Measurements from ENCODE around the gene LRBA.
"Not testable (repeated sequence)": the region's sequence is repeated elsewhere in the genome, so short reads cannot be mapped to it uniquely, and the experiment has no call there.

The LRBA gene

DNA sequence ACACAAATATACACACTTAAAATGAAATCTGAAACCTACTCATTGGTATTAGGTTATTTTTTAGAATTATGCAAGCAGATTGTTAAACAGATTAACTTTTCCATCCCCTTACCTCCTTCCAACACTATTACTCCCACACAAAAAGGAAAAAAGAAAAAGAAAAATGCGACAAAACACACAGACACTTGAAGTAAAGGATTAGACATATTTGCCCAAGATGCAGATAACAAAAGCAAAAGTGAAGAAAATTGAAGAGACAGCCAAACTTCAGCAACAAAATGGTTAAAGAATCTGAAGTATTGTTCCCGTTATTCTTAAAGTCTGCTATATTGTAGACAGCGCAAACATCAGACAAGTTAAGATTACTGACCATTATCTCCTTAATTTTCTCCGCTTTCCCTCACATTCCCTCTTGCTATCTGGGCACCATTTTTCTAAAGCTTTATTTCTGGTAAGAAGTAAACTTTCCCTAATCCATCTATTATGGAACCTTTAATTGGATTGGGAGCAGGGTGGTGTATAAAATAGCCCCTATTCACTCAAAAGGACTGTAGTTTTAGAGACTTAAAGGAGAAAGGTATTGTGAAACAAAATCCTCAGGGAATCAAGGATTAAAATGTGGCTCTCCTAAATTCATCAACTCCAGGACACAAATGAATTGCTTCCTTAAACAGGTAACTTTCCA lies 467.8 kb downstream of the LRBA start:
- no peaks in the 10 kb centered on the region for H3K9me3 ChIP-seq (ENCODE audit: control insufficient read depth, insufficient read depth, low read length)
- H3K36me3 ChIP-seq (ENCODE audit: insufficient read depth, low read length): no peaks in the 10 kb centered on the region
- H3K4me1 ChIP-seq (ENCODE audit: insufficient read depth, low read length): no peaks in the 10 kb centered on the region
- H3K9ac ChIP-seq (ENCODE audit: low read depth, low read length): no peak overlapping the region

DNA sequence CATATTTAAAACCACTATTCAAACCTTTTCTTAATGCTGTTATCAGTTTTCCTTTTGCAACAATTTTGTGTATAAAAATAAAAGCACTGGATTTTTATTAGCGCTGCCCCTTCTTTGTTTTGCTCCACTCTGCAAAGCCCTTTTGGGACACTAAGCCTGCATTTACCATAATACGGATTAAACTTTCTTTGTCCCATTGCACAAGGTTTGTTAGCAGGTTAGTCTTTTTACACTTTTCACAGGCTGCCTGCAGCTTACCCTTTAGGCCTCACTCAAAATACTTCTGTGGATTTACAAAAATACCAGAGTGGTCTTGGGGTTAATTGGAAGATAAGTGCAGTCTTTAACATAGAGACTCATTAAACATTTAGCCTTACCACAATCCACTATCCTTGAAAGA lies 468.8 kb downstream of the LRBA start:
- Histone ChIP-seq H3K9me3 (ENCODE audit: control insufficient read depth, insufficient read depth, low read length) (no peaks in the 10 kb centered on the region), H3K4me1 (ENCODE audit: insufficient read depth, low read length) (peaks cover 8% of the 10 kb centered on the region; the same call in 1 of the 2 replicates), H3K9ac (ENCODE audit: low read depth, low read length) (no peak overlapping the region), H3K36me3 (ENCODE audit: insufficient read depth, low read length) (no peaks in the 10 kb centered on the region)

DNA sequence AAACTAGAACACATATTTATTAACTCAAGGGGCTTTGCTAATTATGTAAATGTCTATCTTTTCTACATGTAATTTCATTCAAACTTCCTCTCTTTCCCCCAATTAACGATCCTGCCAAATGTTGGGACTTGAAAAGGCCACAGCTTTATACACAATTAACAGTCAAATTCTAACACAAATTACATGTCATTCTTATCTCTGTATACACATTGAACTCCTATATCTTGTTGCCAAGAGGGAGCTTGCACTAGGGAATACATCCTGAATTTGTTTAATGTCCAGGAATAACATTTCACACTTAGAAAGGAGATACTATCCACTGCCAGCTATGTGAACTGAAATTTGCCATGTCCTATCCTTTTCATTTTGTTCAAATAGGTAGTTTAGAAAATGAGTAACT lies 472.0 kb downstream of the LRBA start:
- H3K4me1 ChIP-seq (ENCODE audit: insufficient read depth, low read length): peaks cover 16% of the 10 kb centered on the region
- H3K9me3 ChIP-seq (ENCODE audit: control insufficient read depth, insufficient read depth, low read length): no peaks in the 10 kb centered on the region
- H3K36me3 ChIP-seq (ENCODE audit: insufficient read depth, low read length): no peaks in the 10 kb centered on the region
- H3K9ac ChIP-seq (ENCODE audit: low read depth, low read length): no peak overlapping the region

DNA sequence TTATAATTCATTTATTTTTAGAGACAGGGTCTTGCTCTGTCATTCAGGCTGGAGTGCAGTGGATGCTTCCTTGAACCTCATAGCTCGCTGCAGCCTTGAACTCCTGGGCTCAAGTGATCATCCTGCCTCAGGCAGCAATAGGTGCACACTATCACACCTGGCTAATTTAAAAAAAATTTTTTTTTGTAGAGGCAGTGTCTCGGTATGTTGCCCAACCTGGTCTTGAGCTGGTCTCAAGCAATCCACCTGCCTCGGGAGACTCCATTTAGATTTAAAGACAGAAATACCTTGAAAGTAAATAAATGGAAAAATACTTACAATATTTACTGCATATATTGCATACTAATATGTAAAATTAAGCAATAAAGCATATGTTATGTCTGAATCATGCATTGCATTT lies 473.4 kb downstream of the LRBA start:
- peaks cover 16% of the 10 kb centered on the region for H3K4me1 ChIP-seq (ENCODE audit: insufficient read depth, low read length)
- H3K9ac ChIP-seq (ENCODE audit: low read depth, low read length): no peak overlapping the region
- no peaks in the 10 kb centered on the region for H3K36me3 ChIP-seq (ENCODE audit: insufficient read depth, low read length)
- no peaks in the 10 kb centered on the region for H3K9me3 ChIP-seq (ENCODE audit: control insufficient read depth, insufficient read depth, low read length)

DNA sequence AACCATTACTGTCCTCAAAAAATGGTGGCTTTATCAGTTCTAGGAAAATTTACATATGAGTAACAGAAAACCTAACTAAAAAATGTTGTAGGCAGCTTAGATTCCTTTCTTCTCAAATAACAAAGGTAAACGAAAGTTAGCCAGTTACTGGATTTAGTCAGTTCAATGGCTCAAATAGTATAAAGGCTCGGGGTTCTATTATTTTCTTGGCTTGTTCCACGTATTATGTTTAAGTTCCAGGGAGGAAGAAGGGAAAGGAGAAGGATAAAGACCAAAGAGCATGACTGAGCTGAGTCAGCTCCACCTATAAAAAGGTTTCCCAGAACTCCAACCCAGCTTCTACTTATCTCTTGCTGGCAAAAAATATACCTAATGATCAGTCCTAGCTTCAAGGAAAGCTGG lies 474.1 kb downstream of the LRBA start:
- no peaks in the 10 kb centered on the region for H3K36me3 ChIP-seq (ENCODE audit: insufficient read depth, low read length)
- peaks cover 16% of the 10 kb centered on the region for H3K4me1 ChIP-seq (ENCODE audit: insufficient read depth, low read length)
- H3K9me3 ChIP-seq (ENCODE audit: control insufficient read depth, insufficient read depth, low read length): no peaks in the 10 kb centered on the region
- H3K9ac ChIP-seq (ENCODE audit: low read depth, low read length): no peak overlapping the region

DNA sequence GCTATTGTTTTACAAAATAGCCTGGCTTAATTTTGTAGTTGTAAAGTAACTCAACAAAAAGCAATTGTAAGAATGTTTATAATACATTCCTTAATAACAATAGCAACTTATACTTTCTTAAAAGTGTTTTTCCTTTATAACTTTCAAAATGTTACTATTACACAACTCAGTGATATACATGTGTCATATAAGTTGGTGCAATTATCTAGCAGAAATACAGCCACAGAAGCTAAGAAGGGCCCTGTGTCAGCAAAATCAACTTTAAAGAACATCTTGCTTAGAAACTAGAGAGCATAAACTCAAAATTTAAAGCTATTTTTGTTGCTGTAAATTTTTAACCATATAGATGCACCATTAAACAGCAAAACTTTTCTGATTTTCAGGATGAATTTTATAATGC lies 474.5 kb downstream of the LRBA start:
- Histone ChIP-seq H3K36me3 (ENCODE audit: insufficient read depth, low read length) (no peaks in the 10 kb centered on the region), H3K4me1 (ENCODE audit: insufficient read depth, low read length) (peaks cover 16% of the 10 kb centered on the region), H3K9ac (ENCODE audit: low read depth, low read length) (no peak overlapping the region), H3K9me3 (ENCODE audit: control insufficient read depth, insufficient read depth, low read length) (no peaks in the 10 kb centered on the region)

DNA sequence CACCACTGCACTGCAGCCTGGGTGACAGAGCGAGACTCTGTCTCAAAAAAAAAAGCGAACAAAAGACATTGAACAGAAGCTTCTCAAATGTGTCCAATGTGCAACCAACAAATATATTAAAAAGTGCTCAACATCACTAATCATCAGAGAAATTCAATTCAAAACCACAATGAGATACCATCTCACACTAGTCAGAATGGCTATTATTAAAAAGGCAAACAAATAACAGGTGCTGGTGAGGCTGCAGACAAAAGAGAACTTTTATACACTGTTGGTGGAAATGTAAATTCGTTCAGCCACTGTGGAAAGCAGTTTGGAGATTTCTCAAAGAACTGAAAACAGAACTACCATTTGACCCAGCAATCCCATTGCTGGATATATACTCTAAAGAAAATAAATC lies 477.2 kb downstream of the LRBA start:
- peaks cover 16% of the 10 kb centered on the region for H3K4me1 ChIP-seq (ENCODE audit: insufficient read depth, low read length)
- H3K9ac ChIP-seq (ENCODE audit: low read depth, low read length); H3K9me3 ChIP-seq (ENCODE audit: control insufficient read depth, insufficient read depth, low read length); H3K36me3 ChIP-seq (ENCODE audit: insufficient read depth, low read length): not testable (repeated sequence)

DNA sequence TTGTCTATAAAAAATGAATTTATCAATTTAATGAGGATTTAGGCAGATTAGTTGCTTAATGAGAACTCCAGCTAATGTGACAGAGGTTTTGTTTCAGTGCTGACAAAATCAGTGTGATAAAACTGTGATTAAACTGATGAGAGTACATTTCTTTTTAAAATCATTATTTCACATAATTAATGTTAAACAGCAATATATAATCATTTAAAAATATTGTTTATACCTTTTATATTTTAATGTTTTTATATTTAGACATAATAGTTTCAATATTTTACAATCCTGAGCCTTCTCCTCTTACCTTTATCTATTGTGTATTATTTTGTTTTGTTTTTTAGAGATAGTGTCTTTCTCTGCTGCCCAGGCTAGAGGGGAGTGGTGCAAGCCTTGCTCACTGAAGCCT lies 480.3 kb downstream of the LRBA start:
- Histone ChIP-seq H3K9me3 (ENCODE audit: control insufficient read depth, insufficient read depth, low read length) (no peaks in the 10 kb centered on the region), H3K4me1 (ENCODE audit: insufficient read depth, low read length) (no peaks in the 10 kb centered on the region; the same call in 1 of the 2 replicates), H3K9ac (ENCODE audit: low read depth, low read length) (no peak overlapping the region), H3K36me3 (ENCODE audit: insufficient read depth, low read length) (no peaks in the 10 kb centered on the region)

DNA sequence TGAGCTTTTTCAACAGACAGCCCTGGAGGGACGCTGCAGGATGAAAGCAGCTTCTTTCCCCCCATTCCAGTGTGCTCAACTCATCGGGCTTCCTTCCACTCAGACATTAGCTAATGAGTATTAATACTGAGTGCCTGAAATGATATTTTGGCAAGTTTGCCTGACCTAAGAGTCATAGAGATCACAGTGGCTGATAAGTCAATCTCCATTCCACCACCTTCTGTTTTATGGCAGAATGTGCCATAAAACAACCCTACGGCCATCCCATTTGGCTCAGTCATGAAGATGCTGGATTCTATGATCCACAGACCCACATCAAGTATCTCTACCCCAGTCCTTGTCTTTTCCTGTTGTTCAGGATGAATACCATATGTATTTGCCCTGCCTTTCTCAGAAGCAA lies 481.4 kb downstream of the LRBA start:
- H3K36me3 ChIP-seq (ENCODE audit: insufficient read depth, low read length): no peaks in the 10 kb centered on the region
- no peaks in the 10 kb centered on the region for H3K9me3 ChIP-seq (ENCODE audit: control insufficient read depth, insufficient read depth, low read length)
- H3K9ac ChIP-seq (ENCODE audit: low read depth, low read length): no peak overlapping the region
- H3K4me1 ChIP-seq (ENCODE audit: insufficient read depth, low read length): no peaks in the 10 kb centered on the region

DNA sequence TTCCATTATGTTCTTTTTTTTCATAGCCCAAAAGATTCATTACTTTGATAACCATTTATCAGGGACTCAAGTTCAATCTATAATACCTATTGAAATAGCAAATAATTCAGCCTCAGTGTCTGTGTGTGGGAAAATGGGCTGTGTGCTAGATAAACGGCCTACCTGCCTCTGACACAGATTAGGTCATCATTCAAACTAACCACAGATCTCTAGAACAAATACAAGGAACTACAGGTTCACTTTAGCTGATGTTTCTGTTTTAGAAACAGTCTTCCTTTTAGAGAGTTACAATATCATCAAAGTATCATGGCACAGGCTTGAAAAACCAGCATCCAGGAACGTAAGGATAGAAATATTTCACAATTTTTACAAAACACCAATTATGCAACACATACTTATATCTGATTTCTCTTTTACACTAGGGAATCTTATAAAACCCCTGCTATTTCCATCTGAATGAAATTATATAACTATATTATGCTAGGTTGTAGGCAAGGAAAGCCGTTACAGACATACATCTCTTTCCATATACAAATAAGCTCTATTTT lies 489.7 kb downstream of the LRBA start:
- Histone ChIP-seq H3K9me3 (ENCODE audit: control insufficient read depth, insufficient read depth, low read length) (no peaks in the 10 kb centered on the region), H3K36me3 (ENCODE audit: insufficient read depth, low read length) (no peaks in the 10 kb centered on the region), H3K4me1 (ENCODE audit: insufficient read depth, low read length) (no peaks in the 10 kb centered on the region), H3K9ac (ENCODE audit: low read depth, low read length) (no peak overlapping the region)

DNA sequence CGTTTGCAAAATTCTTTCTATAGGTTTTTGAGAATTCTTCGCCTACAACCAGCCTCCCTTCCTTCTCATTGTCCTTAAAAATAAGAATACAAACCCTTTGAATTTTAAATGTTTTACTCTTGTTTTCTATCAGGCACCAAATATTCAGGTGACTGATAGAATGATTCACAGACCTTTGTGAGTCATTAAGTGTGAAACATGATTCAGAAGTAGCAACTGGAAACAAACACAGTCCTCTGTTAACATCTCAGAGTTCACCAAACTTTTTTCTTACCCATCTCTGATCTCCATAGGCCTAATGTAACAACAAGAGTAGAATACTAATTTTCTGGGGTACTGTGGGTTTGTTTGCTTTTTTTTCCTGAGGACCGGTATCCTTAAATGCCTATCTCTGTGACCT lies 496.5 kb downstream of the LRBA start:
- Histone ChIP-seq H3K9me3 (ENCODE audit: control insufficient read depth, insufficient read depth, low read length) (no peaks in the 10 kb centered on the region), H3K36me3 (ENCODE audit: insufficient read depth, low read length) (no peaks in the 10 kb centered on the region), H3K4me1 (ENCODE audit: insufficient read depth, low read length) (peaks cover 17% of the 10 kb centered on the region; the same call in 1 of the 2 replicates), H3K9ac (ENCODE audit: low read depth, low read length) (no peak overlapping the region)

DNA sequence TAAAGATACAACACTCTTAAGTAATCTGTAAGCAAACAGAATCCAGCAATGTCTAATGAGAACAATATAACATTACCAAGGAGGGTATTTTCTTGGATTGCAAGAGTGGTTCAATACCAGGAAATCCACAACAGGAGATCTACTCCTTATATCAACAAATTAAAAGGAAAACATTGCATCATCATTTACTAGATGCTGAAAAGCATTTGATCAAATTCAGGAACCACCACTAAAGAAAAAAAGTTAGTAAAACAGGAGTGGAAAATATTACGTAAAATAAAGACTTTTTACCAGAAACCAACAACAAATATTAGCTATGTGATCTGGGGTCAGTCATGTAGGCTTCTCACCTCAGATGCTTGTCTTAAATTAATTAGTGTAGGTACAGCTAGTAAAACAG lies 499.9 kb downstream of the LRBA start:
- Histone ChIP-seq H3K9ac (ENCODE audit: low read depth, low read length) (no peak overlapping the region), H3K4me1 (ENCODE audit: insufficient read depth, low read length) (peaks cover 19% of the 10 kb centered on the region; the same call in 1 of the 2 replicates), H3K9me3 (ENCODE audit: control insufficient read depth, insufficient read depth, low read length) (no peaks in the 10 kb centered on the region), H3K36me3 (ENCODE audit: insufficient read depth, low read length) (no peaks in the 10 kb centered on the region)

DNA sequence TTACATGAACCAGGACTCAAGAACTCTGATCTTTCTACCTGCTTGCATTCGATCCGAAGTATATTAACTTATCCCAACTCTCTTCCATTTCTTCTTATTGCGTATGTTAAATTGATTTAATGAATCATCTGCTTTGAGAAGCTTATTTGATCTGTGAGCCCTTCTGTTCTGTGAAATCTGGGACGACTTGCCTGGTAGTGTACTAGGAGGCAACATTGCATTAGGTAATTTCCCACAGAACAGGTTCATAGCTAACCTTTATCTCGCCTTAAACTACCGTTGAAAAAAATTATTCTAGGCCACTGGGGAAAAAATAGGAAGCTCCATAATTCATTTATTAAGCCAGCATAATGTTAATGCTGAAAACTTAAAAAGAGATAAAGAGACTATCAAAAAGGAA lies 500.4 kb downstream of the LRBA start:
- H3K4me1 ChIP-seq (ENCODE audit: insufficient read depth, low read length): peaks cover 17% of the 10 kb centered on the region; the same call in 1 of the 2 replicates
- H3K36me3 ChIP-seq (ENCODE audit: insufficient read depth, low read length): no peaks in the 10 kb centered on the region

DNA sequence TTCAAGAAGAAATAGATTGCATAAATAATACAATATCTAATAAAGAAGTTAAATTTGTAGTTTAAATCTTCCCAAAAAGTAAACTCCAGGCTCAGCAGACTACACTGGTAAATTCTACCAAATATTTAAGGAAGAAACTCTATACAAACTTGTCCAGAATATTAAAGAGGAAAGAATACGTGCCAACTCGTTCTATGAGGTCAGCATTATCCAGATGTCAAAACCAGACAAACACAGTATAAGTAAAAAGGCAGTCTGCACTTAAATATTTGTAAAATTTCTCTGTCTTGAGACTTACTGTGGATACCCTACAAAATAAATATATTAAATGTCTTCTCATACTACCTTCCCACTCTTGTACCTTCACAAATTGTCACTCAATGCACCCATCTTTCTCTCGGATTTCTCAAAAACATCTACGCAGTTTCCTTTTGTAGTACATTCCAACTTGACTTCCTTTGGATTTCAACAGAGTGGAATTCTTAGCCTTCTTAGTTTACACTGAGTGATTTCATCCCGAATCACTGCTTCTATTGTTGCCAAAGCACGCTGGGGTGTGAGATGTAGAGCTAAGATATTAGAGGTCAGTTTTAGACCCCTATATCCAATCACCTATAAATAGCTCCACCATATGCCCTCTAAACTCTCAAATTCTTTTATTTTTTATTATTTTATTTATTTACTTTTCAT lies 504.8 kb downstream of the LRBA start:
- no peak overlapping the region for H3K9ac ChIP-seq (ENCODE audit: low read depth, low read length)
- H3K4me1 ChIP-seq (ENCODE audit: insufficient read depth, low read length): 0 out of 2 replicates have a peak, but pooled peaks cover 3% of the 10 kb centered on the region
- no peaks in the 10 kb centered on the region for H3K9me3 ChIP-seq (ENCODE audit: control insufficient read depth, insufficient read depth, low read length)
- no peaks in the 10 kb centered on the region for H3K36me3 ChIP-seq (ENCODE audit: insufficient read depth, low read length)

More for the DNA sequence above, 500.4 kb downstream of the LRBA start:
- Histone ChIP-seq H3K9me3 (ENCODE audit: control insufficient read depth, insufficient read depth, low read length) (no peaks in the 10 kb centered on the region), H3K9ac (ENCODE audit: low read depth, low read length) (no peak overlapping the region)

DNA sequence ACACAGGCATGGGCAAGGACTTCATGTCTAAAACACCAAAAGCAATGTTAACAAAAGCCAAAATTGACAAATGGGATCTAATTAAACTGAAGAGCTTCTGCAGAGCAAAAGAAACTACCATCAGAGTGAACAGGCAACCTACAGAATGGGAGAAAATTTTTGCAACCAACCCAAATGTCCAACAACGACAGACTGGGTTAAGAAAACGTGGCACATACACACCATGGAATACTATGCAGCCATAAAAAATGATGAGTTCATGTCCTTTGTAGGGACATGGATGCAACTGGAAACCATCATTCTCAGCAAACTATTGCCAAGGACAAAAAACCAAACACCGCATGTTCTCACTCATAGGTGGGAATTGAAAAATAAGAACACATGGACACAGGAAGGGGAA lies 507.4 kb downstream of the LRBA start:
- not testable (repeated sequence) for H3K36me3 ChIP-seq (ENCODE audit: insufficient read depth, low read length); H3K4me1 ChIP-seq (ENCODE audit: insufficient read depth, low read length); H3K9ac ChIP-seq (ENCODE audit: low read depth, low read length); H3K9me3 ChIP-seq (ENCODE audit: control insufficient read depth, insufficient read depth, low read length)

Measured in ES-I3 (cell line).